ENCODE data around the gene TSC1. TPM values are rescaled to one million over a fixed set of nuclear protein-coding genes. Genes with fewer than 3 reads are reported as not detected.

TSC1 gene
- polyA plus RNA-seq, 2 of the 4 experiments (the other 2 are of a cell fraction) = 15.2 to 37.9 TPM

- no peak for DNase-seq (ENCODE audit: low read depth in 1 of 2, low spot score in 1 of 2)
- H3K4me1 ChIP-seq = no peaks in the 10 kb centered on the region
- no peak overlapping the region for H3K4me2 ChIP-seq
- no peaks in the 10 kb centered on the region for H3K9me3 ChIP-seq
- H3K4me3 ChIP-seq = no peak overlapping the region
- POLR2A ChIA-PET = no interaction called here
- no peak for ATAC-seq
- FAIRE-seq = no peak
- TF ChIP-seq, protein P1, sequence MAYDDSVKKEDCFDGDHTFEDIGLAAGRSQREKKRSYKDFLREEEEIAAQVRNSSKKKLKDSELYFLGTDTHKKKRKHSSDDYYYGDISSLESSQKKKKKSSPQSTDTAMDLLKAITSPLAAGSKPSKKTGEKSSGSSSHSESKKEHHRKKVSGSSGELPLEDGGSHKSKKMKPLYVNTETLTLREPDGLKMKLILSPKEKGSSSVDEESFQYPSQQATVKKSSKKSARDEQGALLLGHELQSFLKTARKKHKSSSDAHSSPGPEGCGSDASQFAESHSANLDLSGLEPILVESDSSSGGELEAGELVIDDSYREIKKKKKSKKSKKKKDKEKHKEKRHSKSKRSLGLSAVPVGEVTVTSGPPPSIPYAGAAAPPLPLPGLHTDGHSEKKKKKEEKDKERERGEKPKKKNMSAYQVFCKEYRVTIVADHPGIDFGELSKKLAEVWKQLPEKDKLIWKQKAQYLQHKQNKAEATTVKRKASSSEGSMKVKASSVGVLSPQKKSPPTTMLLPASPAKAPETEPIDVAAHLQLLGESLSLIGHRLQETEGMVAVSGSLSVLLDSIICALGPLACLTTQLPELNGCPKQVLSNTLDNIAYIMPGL (CRISPR knock-in tag; IDR thresholded peaks at IDR 0.05; ENCODE audit: borderline replicate concordance) = no peak
- TF ChIP-seq, protein P2, sequence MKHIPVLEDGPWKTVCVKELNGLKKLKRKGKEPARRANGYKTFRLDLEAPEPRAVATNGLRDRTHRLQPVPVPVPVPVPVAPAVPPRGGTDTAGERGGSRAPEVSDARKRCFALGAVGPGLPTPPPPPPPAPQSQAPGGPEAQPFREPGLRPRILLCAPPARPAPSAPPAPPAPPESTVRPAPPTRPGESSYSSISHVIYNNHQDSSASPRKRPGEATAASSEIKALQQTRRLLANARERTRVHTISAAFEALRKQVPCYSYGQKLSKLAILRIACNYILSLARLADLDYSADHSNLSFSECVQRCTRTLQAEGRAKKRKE (CRISPR knock-in tag; IDR thresholded peaks at IDR 0.05; ENCODE audit: low read depth) = no peak
- TF ChIP-seq HOXB5 (CRISPR knock-in tag; IDR thresholded peaks at IDR 0.05) (no peak), HDAC2 (IDR thresholded peaks at IDR 0.05) (no peak), POLR2A (IDR thresholded peaks at IDR 0.05; ENCODE audit: low read length) (no peak), CBX2 (IDR thresholded peaks at IDR 0.05; ENCODE audit: borderline replicate concordance, low read depth) (no peak), BHLHE40 (IDR thresholded peaks at IDR 0.05; ENCODE audit: low read depth, low read length) (no peak), SMC3 (IDR thresholded peaks at IDR 0.05) (no peak), RCOR1 (IDR thresholded peaks at IDR 0.05; ENCODE audit: low read depth, low read length) (no peak), KDM5A (IDR thresholded peaks at IDR 0.05) (no peak)
- WGBS (ENCODE audit: missing lambda C conversion rate) = 86% methylated on average over 4 of the region's 4 CpGs
- H3K27ac ChIP-seq = no peak overlapping the region
- CTCF ChIA-PET = no interaction called here
These were observed 90.9 kb downstream of the TSC1 start for GRCh38 chr9:132853482-132853881.

- H3K4me3 ChIP-seq = no peak overlapping the region
- ATAC-seq = no peak
These were observed 95.2 kb downstream of the TSC1 start for GRCh38 chr9:132849185-132849706.

DNA sequence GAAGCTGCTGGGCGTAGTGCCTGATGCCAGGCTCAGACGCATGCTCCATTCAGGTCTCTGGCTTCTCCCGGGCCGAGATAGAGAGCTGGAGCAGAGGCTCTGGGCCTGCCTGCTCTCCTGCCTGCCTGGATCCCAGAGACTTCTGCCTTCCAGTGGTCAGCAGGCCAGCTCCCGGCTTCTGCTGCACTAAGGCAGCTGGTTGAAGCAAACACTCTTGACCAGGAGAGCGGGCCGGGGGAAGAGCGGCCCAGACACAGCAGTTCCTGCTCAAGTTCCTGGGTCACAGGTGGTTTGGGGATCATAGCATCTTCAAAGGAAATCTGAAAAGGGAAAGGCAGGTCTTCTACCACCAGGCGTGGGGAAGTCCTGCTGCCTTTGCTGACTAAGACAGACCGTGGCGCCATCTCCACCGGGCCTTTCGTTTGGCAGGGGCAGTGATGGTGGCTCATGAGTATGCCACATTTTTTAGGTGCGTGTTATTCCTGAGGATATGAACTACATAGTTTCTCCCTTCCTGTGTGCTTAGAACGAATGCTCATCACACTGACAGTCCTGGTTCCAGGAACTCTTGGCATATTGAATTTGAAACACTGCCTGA lies 97.4 kb downstream of the TSC1 start:
- FAIRE-seq (no peak), DNase-seq (ENCODE audit: low read depth in 1 of 2, low spot score in 1 of 2) (no peak), ATAC-seq (no peak)
- Histone ChIP-seq H3K4me2 (no peak overlapping the region), H3K9me3 (no peaks in the 10 kb centered on the region), H3K27ac (no peak overlapping the region), H3K4me3 (no peak overlapping the region), H3K4me1 (no peaks in the 10 kb centered on the region)
- 72% methylated on average over 11 of the region's 15 CpGs for WGBS (ENCODE audit: missing lambda C conversion rate)
- no peak for TF ChIP-seq FOSB (CRISPR knock-in tag; IDR thresholded peaks at IDR 0.05)
- ChIA-PET CTCF (interaction anchor here (0.6 kb wide), 1 partner anchor 18 kb away, joined by 3 read pairs; no protein-coding TSS in a partner anchor), POLR2A (no interaction called here)

More at GRCh38 chr9:132849185-132849706, 95.2 kb downstream of the TSC1 start:
- Histone ChIP-seq H3K27ac (no peak overlapping the region), H3K9me3 (no peaks in the 10 kb centered on the region), H3K4me2 (no peak overlapping the region), H3K4me1 (no peaks in the 10 kb centered on the region)
- 60% methylated on average over 12 of the region's 12 CpGs for WGBS (ENCODE audit: missing lambda C conversion rate)
- DNase-seq (ENCODE audit: low read depth in 1 of 2, low spot score in 1 of 2) (no peak), FAIRE-seq (no peak)
- no peak for TF ChIP-seq KDM5A (IDR thresholded peaks at IDR 0.05)
- ChIA-PET CTCF (interaction anchor here (1.1 to 1.5 kb wide), 3 partner anchors 9 to 53 kb away, joined by 3 to 4 read pairs (median 3); no protein-coding TSS in a partner anchor), POLR2A (no interaction called here)

GRCh38 chr9:132846109-132846917 lies 98.1 kb downstream of the TSC1 start:
- Histone ChIP-seq H3K27ac (no peak overlapping the region), H3K9me3 (no peaks in the 10 kb centered on the region), H3K4me3 (no peak overlapping the region), H3K4me2 (no peak overlapping the region), H3K4me1 (no peaks in the 10 kb centered on the region)
- FAIRE-seq (no peak), DNase-seq (ENCODE audit: low read depth in 1 of 2, low spot score in 1 of 2) (no peak), ATAC-seq (no peak; a peak in 1 of 6 replicates)
- ChIA-PET POLR2A (no interaction called here), CTCF (interaction anchor here (0.6 kb wide), 1 partner anchor 17 kb away, joined by 3 read pairs; no protein-coding TSS in a partner anchor)
- 65% methylated on average over 11 of the region's 12 CpGs for WGBS (ENCODE audit: missing lambda C conversion rate)
- no peak for TF ChIP-seq SMC3 (IDR thresholded peaks at IDR 0.05)
- no peak for TF ChIP-seq JUNB (IDR thresholded peaks at IDR 0.05)
- TF ChIP-seq POLR2A (IDR thresholded peaks at IDR 0.05; ENCODE audit: low read length) = no peak
- TF ChIP-seq KDM1A (IDR thresholded peaks at IDR 0.05; ENCODE audit: low read depth) = no peak
- TF ChIP-seq EP300 (IDR thresholded peaks at IDR 0.05) = no peak
- no peak for TF ChIP-seq MAZ (IDR thresholded peaks at IDR 0.05; ENCODE audit: borderline replicate concordance, low read depth, low read length)
- TF ChIP-seq BHLHE40 (IDR thresholded peaks at IDR 0.05; ENCODE audit: low read depth, low read length) = no peak
- no peak for TF ChIP-seq CTCF (IDR thresholded peaks at IDR 0.05)
- TF ChIP-seq, protein P3, sequence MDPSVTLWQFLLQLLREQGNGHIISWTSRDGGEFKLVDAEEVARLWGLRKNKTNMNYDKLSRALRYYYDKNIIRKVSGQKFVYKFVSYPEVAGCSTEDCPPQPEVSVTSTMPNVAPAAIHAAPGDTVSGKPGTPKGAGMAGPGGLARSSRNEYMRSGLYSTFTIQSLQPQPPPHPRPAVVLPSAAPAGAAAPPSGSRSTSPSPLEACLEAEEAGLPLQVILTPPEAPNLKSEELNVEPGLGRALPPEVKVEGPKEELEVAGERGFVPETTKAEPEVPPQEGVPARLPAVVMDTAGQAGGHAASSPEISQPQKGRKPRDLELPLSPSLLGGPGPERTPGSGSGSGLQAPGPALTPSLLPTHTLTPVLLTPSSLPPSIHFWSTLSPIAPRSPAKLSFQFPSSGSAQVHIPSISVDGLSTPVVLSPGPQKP (IDR thresholded peaks at IDR 0.05; ENCODE audit: low read depth, low read length) = no peak
- TF ChIP-seq HOXB5 (CRISPR knock-in tag; IDR thresholded peaks at IDR 0.05) = no peak
- TF ChIP-seq, protein P4, sequence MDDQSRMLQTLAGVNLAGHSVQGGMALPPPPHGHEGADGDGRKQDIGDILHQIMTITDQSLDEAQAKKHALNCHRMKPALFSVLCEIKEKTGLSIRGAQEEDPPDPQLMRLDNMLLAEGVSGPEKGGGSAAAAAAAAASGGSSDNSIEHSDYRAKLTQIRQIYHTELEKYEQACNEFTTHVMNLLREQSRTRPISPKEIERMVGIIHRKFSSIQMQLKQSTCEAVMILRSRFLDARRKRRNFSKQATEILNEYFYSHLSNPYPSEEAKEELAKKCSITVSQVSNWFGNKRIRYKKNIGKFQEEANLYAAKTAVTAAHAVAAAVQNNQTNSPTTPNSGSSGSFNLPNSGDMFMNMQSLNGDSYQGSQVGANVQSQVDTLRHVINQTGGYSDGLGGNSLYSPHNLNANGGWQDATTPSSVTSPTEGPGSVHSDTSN (IDR thresholded peaks at IDR 0.05) = no peak
- no peak for TF ChIP-seq HEYL (CRISPR knock-in tag; IDR thresholded peaks at IDR 0.05)
- TF ChIP-seq RAD21 (conservative IDR thresholded peaks at IDR 0.05 in 1 of 2, IDR thresholded peaks at IDR 0.05 in 1 of 2) = no peak
